Activated B cell treated with CpG ODN at 0.5 μM for 24 hours (primary cell): ENCODE results near the gene PEA15. TPM values are rescaled to one million over a fixed set of nuclear protein-coding genes. Genes with fewer than 3 reads are reported as not detected.

Experiments used
- ATAC-seq: fragments of 200-7000 bp; cut with Tn5 transposase; one replicate; pipeline ENCODE4 v1.10.0; 2021; ENCODE audit warnings: low read depth, mild to moderate bottlenecking, moderate library complexity
- CTCF ChIA-PET: fragments of 350-600 bp; sonication (Branson Sonifier 250); formaldehyde crosslinking; loops from one replicate; lab custom pipeline; 2021; ENCODE audit warnings: antibody characterized with exemption; lab: Charles Lee
- POLR2A ChIA-PET: fragments of 350-600 bp; sonication (Branson Sonifier 250); formaldehyde crosslinking; loops from one replicate; lab custom pipeline; 2021; ENCODE audit warnings: antibody characterized with exemption; lab: Charles Lee
- DNase-seq: peaks from one replicate; pipeline ENCODE4 v3.0.0; 2022
- H3K27ac Mint-ChIP-seq: one replicate; pipeline ENCODE4 v1.8.0; 2020; ENCODE audit warnings: mixed read lengths
- H3K27me3 Mint-ChIP-seq: one replicate; pipeline ENCODE4 v1.8.0; 2021; ENCODE audit warnings: mixed read lengths
- H3K36me3 Mint-ChIP-seq: one replicate; pipeline ENCODE4 v1.8.0; 2021; ENCODE audit warnings: low read depth, mixed read lengths
- H3K4me1 Mint-ChIP-seq: one replicate; pipeline ENCODE4 v1.8.0; 2021; ENCODE audit warnings: mixed read lengths
- H3K4me3 Mint-ChIP-seq: one replicate; pipeline ENCODE4 v1.8.0; 2020; ENCODE audit warnings: mild to moderate bottlenecking, mixed read lengths
- H3K9me3 Mint-ChIP-seq: one replicate; pipeline ENCODE4 v1.8.0; 2020; ENCODE audit warnings: mixed read lengths
- CTCF ChIP-seq: fragments of 200-600 bp; IDR thresholded peaks from one replicate; pipeline ENCODE4 v1.8.0; 2022; ENCODE audit warnings: antibody characterized with exemption, mild to moderate bottlenecking
- intact Hi-C: fragments of 100-400 bp; cut with micrococcal nuclease; formaldehyde crosslinking; loops from one replicate; pipeline ENCODE4 v1.15.1; 2024
- total RNA-seq: library from RNA; stranded (reverse); gene quantifications from 2 replicates; pipeline ENCODE4 v1.2.3, GENCODE V29; 2022

The PEA15 gene
- total RNA-seq, 1 donor from 2014 or later: 107 TPM

GRCh38 chr1:160221089-160221488 is 15.9 kb downstream of the PEA15 start:
- H3K4me1 Mint-ChIP-seq: no peaks in the 10 kb centered on the region
- no peak overlapping the region for H3K27ac Mint-ChIP-seq
- intact Hi-C loops: no loop called here
- no peak overlapping the region for H3K4me3 Mint-ChIP-seq
- TF ChIP-seq CTCF: no peak
- CTCF ChIA-PET: interaction anchor here (1.9 to 4.6 kb wide), 3 partner anchors 29 to 156 kb away, joined by 6 to 74 read pairs (median 26); partner anchors contain the start of gene CASQ1
- no peaks in the 10 kb centered on the region for H3K27me3 Mint-ChIP-seq
- DNase-seq (no peak), ATAC-seq (no peak)
- POLR2A ChIA-PET: interaction anchor here (1.2 kb wide), 1 partner anchor 28 kb away, joined by 3 read pairs; no protein-coding TSS in a partner anchor
- peaks cover 48% of the 10 kb centered on the region for H3K36me3 Mint-ChIP-seq
- no peaks in the 10 kb centered on the region for H3K9me3 Mint-ChIP-seq

- Mint-ChIP-seq H3K27me3 (no peaks in the 10 kb centered on the region), H3K9me3 (no peaks in the 10 kb centered on the region), H3K4me1 (no peaks in the 10 kb centered on the region), H3K36me3 (peaks cover 38% of the 10 kb centered on the region), H3K4me3 (no peak overlapping the region), H3K27ac (no peak overlapping the region)
- no peak for ATAC-seq
- ChIA-PET CTCF (interaction anchor here (1.1 to 2.5 kb wide), 2 partner anchors 29 to 30 kb away, joined by 3 to 6 read pairs; no protein-coding TSS in a partner anchor), POLR2A (no interaction called here)
- no peak for DNase-seq
- intact Hi-C loops: no loop called here
- no peak for TF ChIP-seq CTCF
These were observed 17.4 kb downstream of the PEA15 start for GRCh38 chr1:160222546-160222945.

- POLR2A ChIA-PET: no interaction called here
- H3K4me1 Mint-ChIP-seq: no peaks in the 10 kb centered on the region
- H3K27ac Mint-ChIP-seq: no peak overlapping the region
- no peak overlapping the region for H3K4me3 Mint-ChIP-seq
- no peaks in the 10 kb centered on the region for H3K27me3 Mint-ChIP-seq
- peaks cover 33% of the 10 kb centered on the region for H3K36me3 Mint-ChIP-seq
- CTCF ChIA-PET: interaction anchor here (2.3 kb wide), 1 partner anchor 28 kb away, joined by 9 read pairs; no protein-coding TSS in a partner anchor
- H3K9me3 Mint-ChIP-seq: no peaks in the 10 kb centered on the region
- ATAC-seq (no peak), DNase-seq (no peak)
- intact Hi-C loops: no loop called here
- no peak for TF ChIP-seq CTCF
These were observed 19.4 kb downstream of the PEA15 start for GRCh38 chr1:160224606-160225005.

- intact Hi-C loops: no loop called here
- ChIA-PET POLR2A (interaction anchor here (0.6 kb wide), 1 partner anchor 38 kb away, joined by 3 read pairs; no protein-coding TSS in a partner anchor), CTCF (interaction anchor here (2.3 kb wide), 1 partner anchor 27 kb away, joined by 9 read pairs; no protein-coding TSS in a partner anchor)
- ATAC-seq: no peak
- H3K4me1 Mint-ChIP-seq: no peaks in the 10 kb centered on the region
- peaks cover 33% of the 10 kb centered on the region for H3K36me3 Mint-ChIP-seq
- no peak overlapping the region for H3K4me3 Mint-ChIP-seq
- no peaks in the 10 kb centered on the region for H3K9me3 Mint-ChIP-seq
- no peak for TF ChIP-seq CTCF
- H3K27me3 Mint-ChIP-seq: no peaks in the 10 kb centered on the region
- no peak overlapping the region for H3K27ac Mint-ChIP-seq
- no peak for DNase-seq
These were observed 20.2 kb downstream of the PEA15 start for GRCh38 chr1:160225345-160225744.

GRCh38 chr1:160226623-160227022 is 21.4 kb downstream of the PEA15 start:
- ATAC-seq (no peak), DNase-seq (no peak)
- POLR2A ChIA-PET: no interaction called here
- Mint-ChIP-seq H3K9me3 (no peaks in the 10 kb centered on the region), H3K4me1 (no peaks in the 10 kb centered on the region), H3K27ac (no peak overlapping the region), H3K4me3 (no peak overlapping the region), H3K36me3 (peaks cover 36% of the 10 kb centered on the region), H3K27me3 (no peaks in the 10 kb centered on the region)
- intact Hi-C loops: no loop called here
- no peak for TF ChIP-seq CTCF
- CTCF ChIA-PET: interaction anchor here (2.0 to 2.3 kb wide), 2 partner anchors 26 to 65 kb away, joined by 6 to 9 read pairs; no protein-coding TSS in a partner anchor
